HG03095 (cell line): ENCODE results near the gene RAPGEF6.

ENCODE experiments used
- ATAC-seq: cut with Tn5 transposase; IDR thresholded peaks from one replicate; pipeline ENCODE4 v1.9.1; 2021; ENCODE audit warnings: moderate library complexity; ENCODE audit not compliant: unreplicated experiment

RAPGEF6 gene

GRCh38 chr5:131542723-131543122 is 92.3 kb downstream of the RAPGEF6 start:
- ATAC-seq, result no peak

DNA sequence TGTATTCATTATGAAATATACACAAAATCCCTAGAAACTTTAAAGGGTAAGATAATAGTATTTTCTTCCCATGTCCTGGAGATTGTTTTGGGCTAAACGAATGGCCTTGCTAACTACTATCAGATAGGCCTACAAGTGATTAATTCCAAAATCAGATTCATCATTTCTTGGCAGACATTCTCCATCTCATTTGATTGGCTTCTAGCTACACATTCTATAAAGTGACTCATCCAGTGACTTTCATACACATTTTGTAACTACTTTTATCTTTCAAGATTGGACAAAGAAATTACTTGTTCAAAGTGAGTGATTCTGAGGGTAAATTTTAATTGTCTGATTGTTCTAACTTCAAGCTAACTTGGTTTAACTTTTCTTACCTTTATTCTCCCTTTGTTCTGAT is 93.3 kb downstream of the RAPGEF6 start:
- no peak for ATAC-seq

GRCh38 chr5:131541071-131541470 is 94.0 kb downstream of the RAPGEF6 start:
- ATAC-seq, result no peak

GRCh38 chr5:131539251-131539650 is 95.8 kb downstream of the RAPGEF6 start:
- ATAC-seq, result no peak

- no peak for ATAC-seq
These were observed 96.8 kb downstream of the RAPGEF6 start for GRCh38 chr5:131538177-131538593.

GRCh38 chr5:131536850-131537448 is 98.1 kb downstream of the RAPGEF6 start:
- no peak for ATAC-seq

DNA sequence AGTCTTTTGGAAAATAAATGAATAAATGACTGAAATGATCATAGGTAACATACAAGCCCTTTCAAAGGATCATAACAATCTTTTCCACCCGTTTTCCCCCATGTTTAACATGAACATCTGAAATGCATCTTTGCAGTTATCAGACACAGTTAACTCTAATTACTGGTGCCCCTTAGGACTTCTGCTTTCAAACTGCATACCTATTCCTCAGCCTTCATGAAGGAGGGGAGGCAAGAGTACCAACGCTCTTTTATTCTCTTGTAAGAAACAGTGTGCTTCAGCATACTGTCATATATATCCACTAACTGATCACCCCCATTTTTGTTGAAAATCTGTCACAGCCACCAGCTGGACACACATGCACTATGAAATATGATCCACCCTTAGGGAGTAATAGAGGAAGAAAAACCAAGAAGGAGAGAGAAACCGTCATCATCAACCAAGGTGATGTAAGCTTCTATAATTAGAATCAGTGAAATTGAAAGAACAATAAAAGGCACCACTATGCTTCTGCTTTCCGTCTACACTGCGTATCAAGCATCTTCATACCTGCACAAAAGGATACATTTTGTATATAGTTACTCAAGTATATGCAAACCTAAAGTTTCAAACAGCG is 98.7 kb downstream of the RAPGEF6 start:
- ATAC-seq, result peak; percentile 94

DNA sequence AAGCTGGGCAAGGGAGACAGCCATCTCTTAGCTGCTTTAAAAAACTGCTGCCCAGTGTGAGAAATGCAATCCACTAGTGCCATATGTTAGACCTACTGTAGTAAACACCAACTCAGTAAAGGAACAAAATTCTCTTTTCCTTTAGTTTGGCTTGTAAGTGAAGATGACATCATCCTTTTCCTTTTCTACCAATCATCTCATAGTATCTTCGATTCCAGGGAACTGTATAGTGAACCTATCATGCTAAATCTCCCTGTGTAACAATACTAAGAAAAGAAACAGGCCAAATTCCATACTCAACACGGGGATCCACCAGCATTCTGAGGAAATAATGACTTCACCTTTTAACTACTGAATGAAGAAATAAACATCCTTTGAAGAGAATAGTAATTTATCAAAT is 100.1 kb downstream of the RAPGEF6 start:
- no peak for ATAC-seq

- no peak for ATAC-seq
These were observed 101.2 kb downstream of the RAPGEF6 start for GRCh38 chr5:131533836-131534235.

DNA sequence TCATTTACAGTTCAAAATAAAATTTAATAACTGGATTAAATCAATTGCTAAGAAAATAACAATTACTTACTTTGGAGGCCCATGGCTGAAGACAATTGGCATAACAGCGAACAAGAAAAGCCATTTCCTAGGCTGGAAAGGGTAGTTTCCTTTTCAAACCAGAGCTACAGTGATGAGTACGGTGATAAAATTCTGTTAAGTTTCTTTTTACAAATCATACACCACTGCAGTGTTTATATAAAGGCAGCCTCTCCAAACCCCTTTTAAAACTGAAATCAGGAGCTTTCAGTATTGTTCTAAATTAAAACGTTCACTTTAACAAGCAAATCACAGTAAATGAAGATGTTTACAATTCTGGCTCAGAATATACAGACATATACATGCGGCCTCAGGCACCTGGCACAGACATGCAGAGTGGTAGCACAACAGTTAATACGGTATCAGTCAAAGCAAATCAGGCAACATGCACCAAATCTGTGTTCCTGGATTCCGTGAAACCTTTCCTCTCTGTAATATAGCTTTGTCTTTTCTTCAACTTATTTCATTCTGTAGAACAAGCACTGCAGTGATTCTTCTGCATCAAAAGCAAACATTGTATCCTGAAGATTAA is 102.9 kb downstream of the RAPGEF6 start:
- ATAC-seq, result no peak

DNA sequence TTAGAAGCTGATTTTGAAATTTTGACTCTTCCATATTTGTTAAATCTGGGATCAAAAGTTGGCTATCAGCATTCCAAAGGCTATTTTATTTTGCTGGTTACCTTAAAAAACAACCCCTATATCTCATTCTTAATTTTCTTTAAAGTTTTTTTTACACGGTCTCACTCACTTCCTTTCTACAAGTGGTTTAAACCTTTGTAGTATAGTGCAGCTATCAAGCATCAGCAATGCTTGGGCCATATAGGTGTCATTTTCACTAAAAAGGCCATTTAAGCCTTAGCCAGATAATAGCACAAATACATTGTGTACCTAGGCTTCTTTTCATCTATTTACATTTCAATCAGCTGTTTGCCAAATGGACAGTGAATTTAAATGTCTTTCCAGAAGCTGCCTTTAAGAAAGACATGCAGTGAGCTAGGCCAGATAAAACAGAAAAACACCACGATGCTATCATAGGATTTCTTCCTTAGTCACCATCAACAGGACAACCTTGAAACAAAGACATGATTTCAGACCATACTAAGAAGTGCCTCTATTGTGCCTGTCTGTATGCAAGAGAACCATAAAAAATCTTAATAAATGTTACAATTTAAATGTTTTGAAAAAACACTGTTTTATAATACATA is 104.2 kb downstream of the RAPGEF6 start:
- no peak for ATAC-seq

DNA sequence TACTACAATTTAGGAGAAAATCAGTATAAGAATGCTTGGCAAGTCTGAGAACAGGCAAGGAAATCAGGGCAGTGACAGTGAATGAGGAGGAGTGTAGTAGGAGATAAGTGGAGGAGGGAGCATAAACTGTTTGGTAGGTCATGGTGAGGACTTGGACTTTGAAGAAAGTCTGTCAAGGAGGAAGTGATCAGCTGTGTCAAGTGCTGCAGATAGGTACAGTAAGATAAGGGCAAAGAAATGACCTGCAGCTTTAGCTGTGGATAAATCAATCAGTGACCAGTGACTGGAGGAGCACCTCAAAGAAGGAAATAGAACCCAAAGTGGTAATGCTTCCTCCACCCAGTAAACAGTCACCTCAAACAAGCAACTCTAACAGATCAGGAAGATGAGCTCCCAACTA is 106.3 kb downstream of the RAPGEF6 start:
- peak; percentile 48 for ATAC-seq

DNA sequence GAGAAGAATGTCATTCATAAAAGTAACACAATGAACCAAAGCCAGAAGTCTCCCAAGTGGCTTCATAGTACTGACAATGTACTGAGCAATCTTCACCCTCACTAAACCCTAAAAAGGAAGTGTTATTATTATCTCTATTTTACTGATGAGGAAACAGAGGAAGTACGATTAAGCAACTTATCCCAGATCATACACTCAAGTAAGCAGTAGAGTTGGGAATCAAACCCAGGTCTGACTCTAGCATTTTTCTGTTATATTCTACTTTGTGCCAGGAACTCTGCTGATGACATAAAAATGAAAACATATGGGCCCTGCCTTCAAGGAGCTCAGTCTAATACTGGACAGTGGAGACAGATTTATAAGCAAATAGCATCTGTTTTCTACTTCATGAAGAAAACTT is 109.2 kb downstream of the RAPGEF6 start:
- ATAC-seq, result no peak

GRCh38 chr5:131524431-131524830 is 110.6 kb downstream of the RAPGEF6 start:
- ATAC-seq, result no peak

- ATAC-seq, result no peak
These were observed 111.4 kb downstream of the RAPGEF6 start for GRCh38 chr5:131523500-131524185.

- ATAC-seq, result no peak
These were observed 113.8 kb downstream of the RAPGEF6 start for GRCh38 chr5:131521252-131521651.

DNA sequence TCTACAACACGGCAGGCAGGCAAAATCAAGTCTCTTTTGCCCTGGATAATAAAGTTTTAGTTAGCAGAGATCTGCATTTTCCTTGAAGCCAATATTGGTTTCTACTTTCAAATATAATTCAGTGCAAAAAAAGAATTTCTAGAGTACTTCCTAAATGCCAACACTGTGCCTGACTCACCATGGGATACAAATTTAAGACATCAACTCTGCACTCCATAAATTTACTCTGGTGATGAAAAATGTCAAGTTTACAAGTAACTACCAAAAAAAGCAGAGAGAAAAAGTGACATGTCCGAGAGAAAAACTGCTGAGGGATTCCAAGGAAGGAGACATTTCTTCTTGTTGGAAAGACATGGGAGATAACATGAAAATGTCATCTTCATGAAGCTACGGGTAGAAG is 119.7 kb downstream of the RAPGEF6 start:
- no peak for ATAC-seq

DNA sequence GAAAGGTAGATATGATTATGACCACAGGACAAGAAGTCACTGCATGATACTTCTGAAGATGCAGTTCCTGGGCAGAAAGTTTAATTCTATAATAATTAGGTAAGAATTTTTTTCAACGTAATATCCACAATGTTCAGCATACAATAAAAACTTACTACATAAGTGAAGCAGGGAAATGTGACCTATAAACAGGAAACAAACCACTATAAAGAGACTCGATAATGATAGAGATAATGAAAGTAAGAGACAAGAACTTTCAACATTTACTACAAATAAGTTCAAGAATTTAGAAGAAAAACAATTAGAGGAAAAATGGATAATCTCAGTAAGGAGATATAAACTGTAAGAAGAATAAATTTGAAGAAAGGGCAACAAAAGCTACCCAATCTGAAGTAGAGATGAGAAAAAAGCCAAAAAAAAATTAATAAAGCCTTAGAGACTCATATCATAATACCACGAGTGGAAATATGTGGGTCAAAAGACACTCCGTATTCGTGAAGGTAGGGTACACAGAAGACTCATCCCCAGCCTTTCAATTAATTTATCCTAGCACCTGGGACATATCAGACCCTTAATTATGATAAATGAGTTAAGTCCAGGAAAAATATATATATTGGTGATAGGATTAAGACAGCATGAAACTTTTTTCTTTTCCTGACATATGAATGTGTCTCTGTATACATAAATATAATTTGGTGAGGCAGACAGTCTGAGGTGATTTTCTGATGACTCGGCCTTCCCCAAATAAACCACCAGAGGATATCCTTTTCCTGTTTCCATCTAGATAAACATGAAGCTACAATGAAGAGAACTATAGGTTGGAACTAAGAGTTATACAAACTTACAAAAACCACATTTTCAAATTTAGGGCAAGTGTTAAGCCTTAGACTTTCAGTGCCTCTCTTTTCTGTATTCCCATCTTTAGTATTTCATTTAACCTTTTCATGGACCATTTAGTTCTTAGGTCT is 120.4 kb downstream of the RAPGEF6 start:
- peak; percentile 56 for ATAC-seq

DNA sequence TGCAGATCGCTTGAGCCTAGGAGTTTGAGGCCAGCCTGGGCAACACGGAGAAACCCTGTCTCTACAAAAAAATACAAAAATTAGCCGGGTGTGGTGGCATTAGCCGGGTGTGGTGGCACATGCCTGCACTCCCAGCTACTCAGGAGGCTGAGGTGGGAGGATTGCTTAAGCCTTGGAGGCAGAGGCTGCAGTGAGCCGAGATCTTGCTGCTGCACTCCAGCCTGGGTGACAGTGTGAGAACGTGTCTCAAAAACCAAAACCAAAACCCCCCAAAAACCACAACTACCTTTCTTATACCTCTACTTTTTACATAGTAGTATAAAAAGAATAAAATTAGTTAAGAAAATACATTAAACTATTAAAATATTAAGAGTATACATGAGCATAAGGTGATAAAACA is 121.2 kb downstream of the RAPGEF6 start:
- no peak for ATAC-seq

DNA sequence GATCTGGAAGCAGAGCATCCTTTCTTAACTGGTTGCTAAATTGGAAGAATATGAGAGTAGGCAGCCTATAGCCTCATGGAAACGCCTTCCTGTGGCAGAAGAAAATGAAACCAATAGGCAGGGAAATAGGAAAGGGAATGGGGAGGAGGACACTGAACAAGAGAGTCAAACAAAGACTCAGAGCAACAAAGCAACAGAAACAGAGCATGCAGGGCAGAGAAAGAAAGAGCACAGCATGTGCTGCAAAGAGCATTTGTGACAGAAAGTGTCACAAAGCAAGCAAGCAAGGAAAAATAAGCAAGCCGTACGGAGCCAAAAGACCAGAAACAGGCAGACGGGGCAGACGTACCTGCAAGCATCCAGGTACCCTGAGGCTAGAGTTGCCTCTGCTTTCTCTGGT is 123.1 kb downstream of the RAPGEF6 start:
- ATAC-seq, result no peak
